ENCODE results near the gene CTNNB1. TPM values are rescaled to one million over a fixed set of nuclear protein-coding genes. Genes with fewer than 3 reads are reported as not detected.
A peak's percentile ranks its signal among the peaks of the same experiment; 100 is the strongest.

The CTNNB1 gene
- total RNA-seq, 4 donors from 2014 or later: 379 to 659 (median 437) TPM

- no peak for DNase-seq (ENCODE audit: low spot score)
- no peak for TF ChIP-seq CTCF (IDR thresholded peaks at IDR 0.05)
- ATAC-seq (ENCODE audit: low FRiP score): no peak
These were observed 23.2 kb downstream of the CTNNB1 start for GRCh38 chr3:41222501-41222900.

GRCh38 chr3:41223078-41223477 lies 23.8 kb downstream of the CTNNB1 start:
- DNase-seq (ENCODE audit: low spot score): no peak
- no peak for TF ChIP-seq CTCF (IDR thresholded peaks at IDR 0.05)
- ATAC-seq (ENCODE audit: low FRiP score): no peak

GRCh38 chr3:41223691-41224090 lies 24.4 kb downstream of the CTNNB1 start:
- no peak for TF ChIP-seq CTCF (IDR thresholded peaks at IDR 0.05)
- no peak for DNase-seq (ENCODE audit: low spot score)
- ATAC-seq (ENCODE audit: low FRiP score): no peak

GRCh38 chr3:41224120-41224806 lies 25.0 kb downstream of the CTNNB1 start:
- no peak for TF ChIP-seq CTCF (IDR thresholded peaks at IDR 0.05)
- ATAC-seq (ENCODE audit: low FRiP score) (peak; percentile 78), DNase-seq (ENCODE audit: low spot score) (no peak)

- DNase-seq (ENCODE audit: low spot score): no peak
- no peak for ATAC-seq (ENCODE audit: low FRiP score)
- no peak for TF ChIP-seq CTCF (IDR thresholded peaks at IDR 0.05)
These were observed 35.8 kb downstream of the CTNNB1 start for GRCh38 chr3:41234823-41235721.

GRCh38 chr3:41236228-41236627 lies 36.9 kb downstream of the CTNNB1 start:
- TF ChIP-seq CTCF (IDR thresholded peaks at IDR 0.05): no peak
- no peak for ATAC-seq (ENCODE audit: low FRiP score)
- no peak for DNase-seq (ENCODE audit: low spot score)
